Psoas muscle (tissue), 8 donors: Measurements from ENCODE around the gene RPL7L1. TPM values are rescaled to one million over a fixed set of nuclear protein-coding genes. Genes with fewer than 3 reads are reported as not detected.
A peak's percentile ranks its signal among the peaks of the same experiment; 100 is the strongest.

Experiments
- ATAC-seq, 4 donors: fragments of 200-7000 bp; cut with Tn5 transposase; one replicate each; pipeline ENCODE4 v1.9.1; 2020; ENCODE audit warnings: moderate library complexity in 3 of 4, mild to moderate bottlenecking in 2 of 4
- DNase-seq, 2 donors: peaks; one replicate each; pipeline ENCODE4 v3.0.0-alpha.2; 2020
- H3K27ac ChIP-seq: fragments of 200-600 bp; one replicate; pipeline ENCODE4 v1.8.0; 2022
- H3K27me3 ChIP-seq, 3 donors: fragments of 200-600 bp in 1 of 3; one replicate each; pipeline versions ENCODE4 v1.6.1 to v1.8.0; 2013 to 2022; ENCODE audit warnings: low read length in 2 of 3, mild to moderate bottlenecking in 2 of 3, moderate library complexity in 1 of 3; ENCODE audit not compliant: insufficient read depth in 3 of 3
- H3K36me3 ChIP-seq, 2 donors: fragments of 200-600 bp in 1 of 2; one replicate each; pipeline versions ENCODE4 v1.6.1 to v1.8.0; 2013 to 2022; ENCODE audit warnings: low read depth in 1 of 2, mild to moderate bottlenecking in 1 of 2, moderate library complexity in 1 of 2; ENCODE audit not compliant: insufficient read depth in 1 of 2
- H3K4me1 ChIP-seq: fragments of 200-600 bp; one replicate; pipeline ENCODE4 v1.8.0; 2022
- H3K4me3 ChIP-seq: fragments of 200-600 bp; one replicate; pipeline ENCODE4 v1.8.0; 2022; ENCODE audit warnings: mild to moderate bottlenecking
- H3K9me3 ChIP-seq: fragments of 200-600 bp; one replicate; pipeline ENCODE4 v1.8.0; 2022
- WGBS, 3 donors: extraction: QIAGEN DNeasy Blood & Tissue Kit; methylation state at CpG; one replicate each; pipeline versions ENCODE4 v1.1.6 to v1.1.7; 2013; 5-methylcytosine and 5-hydroxymethylcytosine counted together
- intact Hi-C, 2 donors: fragments of 100-400 bp; cut with DNase I; formaldehyde crosslinking; loops; one replicate each; pipeline versions ENCODE4 v1.11.0 to v1.14.2; 2022
- polyA plus RNA-seq, 3 donors: library from polyadenylated mRNA; stranded (reverse); fragments of 200-250 nt; gene quantifications; one replicate each; pipeline ENCODE4 v1.2.3, GENCODE V29; 2013
- total RNA-seq, 4 donors: library from RNA; stranded (reverse); fragmentation: NEBNext Ultra II Directional in 2 of 4; extraction: Animal tissue kit (Norgen Biotek cat#: 25700) in 2 of 4; gene quantifications; one replicate each; pipeline versions ENCODE4 v1.2.1 to v1.2.4, GENCODE V29; 2021 to 2023
- TF ChIP-seq, protein P1 (sequence below): fragments of 200-600 bp; IDR thresholded peaks from one replicate; pipeline ENCODE4 v1.8.0; 2022; ENCODE audit warnings: antibody characterized with exemption
- donor health status: healthy with polysubstance abuse.
- donor health status: DM: no; HTN: no; CAD: no; lungs with moderate emphysema.
- donor health status: Bipolar disorder and iron deficiency.
- donor health status: healthy.
- donor health status: DM: yes; HTN: yes; CAD: no.
- donor health status: DM: no; HTN: no; CAD: no.
- donor health status: DM: no; HTN: no; CAD: no.
- donor health status: DM: yes; HTN: yes; CAD: no.

Gene RPL7L1
- total and polyA plus RNA-seq, 7 donors = 35.5 to 107 (median 68.7) TPM

DNA sequence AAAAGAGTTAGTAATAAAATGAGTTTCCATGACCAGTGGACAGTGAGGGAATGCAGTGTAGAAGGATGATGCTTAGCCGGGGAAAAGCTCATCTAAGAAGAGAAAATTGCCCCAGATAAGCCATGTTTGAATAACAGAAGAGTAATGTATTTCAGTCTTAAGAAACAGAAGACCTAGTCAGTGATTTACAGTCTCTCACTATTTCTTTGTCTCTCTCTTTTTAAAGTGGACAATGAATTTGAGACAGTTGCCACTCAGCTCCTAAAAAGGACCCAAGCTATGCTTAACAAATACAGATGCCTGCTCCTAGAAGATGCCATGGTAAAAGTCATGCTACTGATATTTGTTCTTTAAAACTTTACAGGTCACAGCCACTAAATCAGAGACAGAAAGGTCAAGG, 19.4 kb upstream of the RPL7L1 start:
- H3K27me3 ChIP-seq = no peaks in the 10 kb centered on the region
- TF ChIP-seq, protein P1, sequence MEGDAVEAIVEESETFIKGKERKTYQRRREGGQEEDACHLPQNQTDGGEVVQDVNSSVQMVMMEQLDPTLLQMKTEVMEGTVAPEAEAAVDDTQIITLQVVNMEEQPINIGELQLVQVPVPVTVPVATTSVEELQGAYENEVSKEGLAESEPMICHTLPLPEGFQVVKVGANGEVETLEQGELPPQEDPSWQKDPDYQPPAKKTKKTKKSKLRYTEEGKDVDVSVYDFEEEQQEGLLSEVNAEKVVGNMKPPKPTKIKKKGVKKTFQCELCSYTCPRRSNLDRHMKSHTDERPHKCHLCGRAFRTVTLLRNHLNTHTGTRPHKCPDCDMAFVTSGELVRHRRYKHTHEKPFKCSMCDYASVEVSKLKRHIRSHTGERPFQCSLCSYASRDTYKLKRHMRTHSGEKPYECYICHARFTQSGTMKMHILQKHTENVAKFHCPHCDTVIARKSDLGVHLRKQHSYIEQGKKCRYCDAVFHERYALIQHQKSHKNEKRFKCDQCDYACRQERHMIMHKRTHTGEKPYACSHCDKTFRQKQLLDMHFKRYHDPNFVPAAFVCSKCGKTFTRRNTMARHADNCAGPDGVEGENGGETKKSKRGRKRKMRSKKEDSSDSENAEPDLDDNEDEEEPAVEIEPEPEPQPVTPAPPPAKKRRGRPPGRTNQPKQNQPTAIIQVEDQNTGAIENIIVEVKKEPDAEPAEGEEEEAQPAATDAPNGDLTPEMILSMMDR = no peak
- H3K27ac ChIP-seq = no peak overlapping the region
- 85 to 93% (median 93%) methylated on average over 1 of the region's 1 CpG for WGBS, 3 donors
- intact Hi-C loops = no loop called here
- H3K4me3 ChIP-seq = no peak overlapping the region
- peaks cover 12 to 100% of the 10 kb centered on the region in 2 donors for H3K36me3 ChIP-seq
- H3K9me3 ChIP-seq = no peaks in the 10 kb centered on the region
- no peaks in the 10 kb centered on the region for H3K4me1 ChIP-seq
- ATAC-seq = no peak
- no peak for DNase-seq

DNA sequence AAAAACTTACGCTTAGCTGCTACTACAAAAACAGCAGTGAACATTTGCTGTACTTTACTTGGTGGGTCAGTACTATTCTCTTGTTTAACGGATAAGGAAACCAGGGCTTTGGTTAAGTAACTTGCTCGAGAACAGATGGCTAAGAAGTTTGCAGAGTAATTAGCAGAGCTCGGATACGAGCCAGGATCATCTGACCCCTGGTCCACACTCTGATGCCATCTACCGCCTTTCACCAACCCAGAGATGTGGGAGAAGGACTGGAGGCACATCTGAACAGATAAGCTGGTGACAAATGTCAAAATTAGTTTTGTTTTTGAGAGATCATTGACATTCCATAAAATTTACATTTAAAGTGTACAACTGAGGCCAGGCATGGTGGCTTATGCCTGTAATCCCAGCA, 18.9 kb upstream of the RPL7L1 start:
- Histone ChIP-seq H3K36me3 (peaks cover 12 to 100% of the 10 kb centered on the region in 2 donors), H3K9me3 (no peaks in the 10 kb centered on the region), H3K27me3 (no peaks in the 10 kb centered on the region), H3K4me1 (no peaks in the 10 kb centered on the region), H3K27ac (no peak overlapping the region), H3K4me3 (no peak overlapping the region)
- DNase-seq (no peak), ATAC-seq (no peak)
- WGBS, 3 donors = 84 to 95% (median 89%) methylated on average over 6 of the region's 6 CpGs
- intact Hi-C loops = no loop called here
- TF ChIP-seq, protein P1 = no peak

DNA sequence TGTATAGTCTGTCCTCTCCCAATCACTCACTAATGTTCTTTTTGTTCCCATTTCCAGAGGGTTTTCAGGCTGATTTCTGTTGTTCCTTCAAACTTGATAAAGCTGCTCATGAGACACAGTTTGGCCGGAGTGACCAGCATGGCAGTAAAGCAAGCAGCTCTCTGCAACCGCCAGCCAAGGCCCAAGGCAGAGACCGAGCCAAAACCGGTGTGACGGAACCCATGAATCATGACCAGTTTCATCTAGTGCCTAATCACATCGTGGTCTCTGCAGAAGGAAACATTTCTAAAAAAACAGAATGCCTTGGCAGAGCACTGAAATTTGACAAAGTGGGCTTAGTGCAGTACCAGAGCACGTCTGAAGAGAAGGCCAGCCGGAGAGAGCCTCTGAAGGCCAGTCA, 14.8 kb upstream of the RPL7L1 start:
- H3K4me1 ChIP-seq = no peaks in the 10 kb centered on the region
- intact Hi-C loops = no loop called here
- H3K27ac ChIP-seq = no peak overlapping the region
- H3K4me3 ChIP-seq = no peak overlapping the region
- DNase-seq (peak; percentile 36 to 60), ATAC-seq (peak in 1 of 4 donors; percentile 62)
- TF ChIP-seq, protein P1 = no peak
- H3K36me3 ChIP-seq = peaks cover 12 to 98% of the 10 kb centered on the region in 2 donors
- 56 to 66% (median 60%) methylated on average over 8 of the region's 8 CpGs for WGBS, 3 donors
- H3K9me3 ChIP-seq = no peaks in the 10 kb centered on the region
- no peaks in the 10 kb centered on the region for H3K27me3 ChIP-seq

DNA sequence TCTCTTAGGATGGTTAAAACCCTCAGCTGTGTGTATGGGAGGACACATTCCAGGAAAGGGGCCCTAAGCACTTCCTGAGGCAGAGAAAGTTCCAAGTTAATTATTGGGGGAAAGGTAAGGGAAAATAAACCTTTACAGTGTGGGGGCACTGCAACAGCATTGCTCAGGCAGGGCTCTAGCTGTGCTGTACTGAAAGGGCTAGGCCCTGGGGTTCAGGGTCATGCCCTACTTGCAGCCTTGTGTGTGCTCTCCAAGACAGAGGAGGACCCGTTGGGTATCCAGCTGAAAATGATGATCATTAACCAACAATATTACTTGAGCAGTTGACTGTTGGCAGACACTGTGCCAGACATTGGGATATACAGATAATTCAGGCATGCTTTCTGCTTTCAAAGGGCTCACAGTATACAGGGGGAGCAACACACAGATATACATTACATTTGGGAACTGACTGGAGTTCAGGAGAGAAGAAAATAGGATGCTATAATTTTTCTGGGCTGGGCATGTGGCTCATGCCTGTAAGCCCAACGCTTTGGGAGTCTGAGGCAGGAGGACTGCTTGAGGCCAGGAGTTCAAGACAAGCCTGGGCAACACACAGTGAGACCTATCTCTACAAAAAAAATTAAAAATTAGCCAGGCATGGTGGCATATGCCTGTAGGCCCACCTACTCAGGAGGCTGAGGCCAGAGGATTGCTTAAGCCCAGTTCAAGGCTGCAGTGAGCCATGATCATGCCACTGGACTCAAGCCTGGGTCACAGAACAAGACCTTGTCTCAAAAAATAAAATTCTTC, 9.1 kb upstream of the RPL7L1 start:
- no peak overlapping the region for H3K4me3 ChIP-seq
- intact Hi-C loops = loop anchor here in 1 of 2 donors (10.0 kb wide), 1 partner anchor 146 kb away; the partner anchor contains the start of gene PRPH2
- WGBS, 3 donors = 67 to 78% (median 77%) methylated on average over 2 of the region's 2 CpGs
- H3K27ac ChIP-seq = no peak overlapping the region
- TF ChIP-seq, protein P1 = no peak
- H3K9me3 ChIP-seq = no peaks in the 10 kb centered on the region
- peaks cover 2 to 42% of the 10 kb centered on the region in 2 donors for H3K36me3 ChIP-seq
- H3K4me1 ChIP-seq = no peaks in the 10 kb centered on the region
- ATAC-seq (no peak), DNase-seq (no peak)
- H3K27me3 ChIP-seq = no peaks in the 10 kb centered on the region
